Erythroblast (primary cell): Measurements from ENCODE around the gene POLR2B.
"Not testable (repeated sequence)": the region's sequence is repeated elsewhere in the genome, so short reads cannot be mapped to it uniquely, and the experiment has no call there.

Experiments used
- DNase-seq, 2 experiments: peaks; one replicate each; lab custom pipeline; 2025; lab: John Stamatoyannopoulos, UW
- GATA1 ChIP-seq: IDR thresholded peaks from 2 replicates; pipeline ENCODE4 v1.6.1; 2011; ENCODE audit warnings: low read depth, mild to moderate bottlenecking, control low read depth, low read length, moderate library complexity
- POLR2A ChIP-seq: IDR thresholded peaks from 2 replicates; pipeline ENCODE4 v1.6.1; 2011; ENCODE audit warnings: mild to moderate bottlenecking, low read length

The POLR2B gene

GRCh38 chr4:57020467-57021101 lies 41.9 kb downstream of the POLR2B start:
- peak in 1 of 2 experiments; percentile 23 for DNase-seq

GRCh38 chr4:57023104-57023503 lies 44.4 kb downstream of the POLR2B start:
- no peak for DNase-seq
- TF ChIP-seq GATA1 (no peak), POLR2A (no peak)

More at GRCh38 chr4:57020467-57021101, 41.9 kb downstream of the POLR2B start:
- no peak for TF ChIP-seq POLR2A
- no peak for TF ChIP-seq GATA1

- no peak for DNase-seq
- TF ChIP-seq POLR2A (no peak), GATA1 (no peak)
Measured at GRCh38 chr4:57034520-57034919, 55.8 kb downstream of the POLR2B start.

GRCh38 chr4:57037982-57038604 lies 59.4 kb downstream of the POLR2B start:
- DNase-seq = peak; percentile 24 to 61
- TF ChIP-seq GATA1 (no peak), POLR2A (no peak)

GRCh38 chr4:57039345-57039744 lies 60.6 kb downstream of the POLR2B start:
- TF ChIP-seq GATA1 (no peak), POLR2A (no peak)
- no peak for DNase-seq

GRCh38 chr4:57040510-57040909 lies 61.8 kb downstream of the POLR2B start:
- TF ChIP-seq POLR2A = no peak
- no peak for TF ChIP-seq GATA1

GRCh38 chr4:57041020-57041419 lies 62.3 kb downstream of the POLR2B start:
- no peak for TF ChIP-seq GATA1
- TF ChIP-seq POLR2A = no peak

More at GRCh38 chr4:57040510-57040909, 61.8 kb downstream of the POLR2B start:
- DNase-seq = peak in 1 of 2 experiments; percentile 3

GRCh38 chr4:57042711-57043169 lies 64.0 kb downstream of the POLR2B start:
- DNase-seq = no peak
- TF ChIP-seq GATA1 = no peak
- TF ChIP-seq POLR2A = no peak

More at GRCh38 chr4:57041020-57041419, 62.3 kb downstream of the POLR2B start:
- DNase-seq = no peak

- DNase-seq = no peak
- TF ChIP-seq POLR2A (no peak), GATA1 (no peak)
Measured at GRCh38 chr4:57043347-57044251, 64.9 kb downstream of the POLR2B start.

- DNase-seq = no peak
- TF ChIP-seq GATA1 (no peak), POLR2A (no peak)
Measured at GRCh38 chr4:57044279-57044678, 65.6 kb downstream of the POLR2B start.

- no peak for TF ChIP-seq POLR2A
- TF ChIP-seq GATA1 = no peak
Measured at GRCh38 chr4:57044996-57045395, 66.3 kb downstream of the POLR2B start.

GRCh38 chr4:57047046-57047445 lies 68.3 kb downstream of the POLR2B start:
- not testable (repeated sequence) for DNase-seq

More at GRCh38 chr4:57044996-57045395, 66.3 kb downstream of the POLR2B start:
- no peak for DNase-seq

GRCh38 chr4:57048590-57049304 lies 70.1 kb downstream of the POLR2B start:
- DNase-seq = no peak
- no peak for TF ChIP-seq GATA1
- no peak for TF ChIP-seq POLR2A
